Neural crest cell (in vitro differentiated cells): ENCODE results near the gene POLR1C. TPM values are rescaled to one million over a fixed set of nuclear protein-coding genes. Genes with fewer than 3 reads are reported as not detected.

ENCODE experiments used
- DNase-seq: peaks from one replicate; pipeline ENCODE4 v3.0.0; 2021; ENCODE audit warnings: low read depth, mixed read lengths, low spot score
- H3K27ac Mint-ChIP-seq: one replicate; pipeline ENCODE4 v1.8.0; 2021; ENCODE audit warnings: mild to moderate bottlenecking, mixed read lengths; ENCODE audit not compliant: unreplicated experiment
- H3K27me3 Mint-ChIP-seq: 2 replicates; pipeline ENCODE4 v1.8.0; 2021; ENCODE audit warnings: low read depth, mild to moderate bottlenecking, mixed read lengths
- H3K36me3 Mint-ChIP-seq: 2 replicates; pipeline ENCODE4 v1.8.0; 2021; ENCODE audit warnings: low read depth, mild to moderate bottlenecking, mixed read lengths
- H3K4me1 Mint-ChIP-seq: 2 replicates; pipeline ENCODE4 v1.8.0; 2021; ENCODE audit warnings: mixed read lengths
- H3K4me3 Mint-ChIP-seq: one replicate; pipeline ENCODE4 v1.8.0; 2021; ENCODE audit warnings: mild to moderate bottlenecking, mixed read lengths
- H3K9me3 Mint-ChIP-seq: 2 replicates; pipeline ENCODE4 v1.8.0; 2021; ENCODE audit warnings: mixed read lengths
- CTCF ChIP-seq: fragments of 200-600 bp; sonication (generic); conservative IDR thresholded peaks from 2 replicates; pipeline ENCODE4 v1.5.0; 2021; ENCODE audit warnings: antibody characterized with exemption, mild to moderate bottlenecking
- total RNA-seq: library from RNA; stranded (reverse); gene quantifications from 2 replicates; pipeline ENCODE4 v1.2.1, GENCODE V29; 2021

The POLR1C gene
- total RNA-seq, 1 donor from 2014 or later: 45.8 TPM

- Mint-ChIP-seq H3K27ac (no peak overlapping the region), H3K27me3 (peaks cover 14% of the 10 kb centered on the region), H3K9me3 (no peaks in the 10 kb centered on the region), H3K4me1 (peaks cover 19% of the 10 kb centered on the region), H3K4me3 (peak overlapping the region; percentile 86), H3K36me3 (peaks cover 3% of the 10 kb centered on the region)
- no peak for DNase-seq
- TF ChIP-seq CTCF: no peak
Observed at GRCh38 chr6:43508481-43509141, 8.3 kb upstream of the POLR1C start.

GRCh38 chr6:43509142-43509983, 7.5 kb upstream of the POLR1C start:
- Mint-ChIP-seq H3K27ac (peak overlapping the region; percentile 54), H3K4me1 (peaks cover 19% of the 10 kb centered on the region)

GRCh38 chr6:43509984-43510826, 6.7 kb upstream of the POLR1C start, which contains the start of gene LRRC73:
Gene LRRC73, minus strand, starts transcription at chr6:43510346. Its CDS starts 561 bp downstream, at chr6:43509785.
- H3K9me3 Mint-ChIP-seq: no peaks in the 10 kb centered on the region
- H3K27ac Mint-ChIP-seq: peak within 1 kb of the TSS; percentile 67

More at GRCh38 chr6:43509142-43509983, 7.5 kb upstream of the POLR1C start:
- Mint-ChIP-seq H3K36me3 (peaks cover 3% of the 10 kb centered on the region), H3K4me3 (peak overlapping the region; percentile 86), H3K9me3 (no peaks in the 10 kb centered on the region), H3K27me3 (peaks cover 14% of the 10 kb centered on the region)
- TF ChIP-seq CTCF: no peak
- peak; percentile 28 for DNase-seq

GRCh38 chr6:43510827-43511163, 6.1 kb upstream of the POLR1C start:
- no peak for DNase-seq
- Mint-ChIP-seq H3K27me3 (peaks cover 14% of the 10 kb centered on the region), H3K4me3 (peak overlapping the region; percentile 88), H3K4me1 (peaks cover 28% of the 10 kb centered on the region), H3K27ac (no peak overlapping the region), H3K36me3 (peaks cover 5% of the 10 kb centered on the region), H3K9me3 (no peaks in the 10 kb centered on the region)
- no peak for TF ChIP-seq CTCF

More at GRCh38 chr6:43509984-43510826, 6.7 kb upstream of the POLR1C start, which contains the start of gene LRRC73:
- peaks cover 14% of the 10 kb centered on the region for H3K27me3 Mint-ChIP-seq
- peak within 1 kb of the TSS; percentile 88 for H3K4me3 Mint-ChIP-seq
- DNase-seq: peak; percentile 81
- TF ChIP-seq CTCF: no peak
- peaks cover 4% of the 10 kb centered on the region for H3K36me3 Mint-ChIP-seq
- peaks cover 22% of the 10 kb centered on the region for H3K4me1 Mint-ChIP-seq

GRCh38 chr6:43511824-43512415, 5.0 kb upstream of the POLR1C start:
- Mint-ChIP-seq H3K4me3 (peak overlapping the region; percentile 77), H3K27ac (no peak overlapping the region), H3K27me3 (peaks cover 14% of the 10 kb centered on the region), H3K36me3 (peaks cover 5% of the 10 kb centered on the region), H3K4me1 (peaks cover 30% of the 10 kb centered on the region), H3K9me3 (no peaks in the 10 kb centered on the region)
- no peak for TF ChIP-seq CTCF
- no peak for DNase-seq
